ENCODE data around the gene PMF1.

- TF ChIP-seq TAF1 (IDR thresholded peaks at IDR 0.05; ENCODE audit: borderline replicate concordance, low read depth, low read length) (no peak), POLR2AphosphoS5 (IDR thresholded peaks at IDR 0.05; ENCODE audit: low read depth, low read length) (no peak), POLR2A (IDR thresholded peaks at IDR 0.05; ENCODE audit: low read depth, low read length) (no peak)
Observed at GRCh38 chr1:156213644-156213966, 798 bp downstream of the PMF1 start.
